ENCODE data around the gene PIK3CB. TPM values are rescaled to one million over a fixed set of nuclear protein-coding genes. Genes with fewer than 3 reads are reported as not detected.

Gene PIK3CB
- polyA plus RNA-seq, 1 donor from 2014 or later = 11.5 TPM

DNA sequence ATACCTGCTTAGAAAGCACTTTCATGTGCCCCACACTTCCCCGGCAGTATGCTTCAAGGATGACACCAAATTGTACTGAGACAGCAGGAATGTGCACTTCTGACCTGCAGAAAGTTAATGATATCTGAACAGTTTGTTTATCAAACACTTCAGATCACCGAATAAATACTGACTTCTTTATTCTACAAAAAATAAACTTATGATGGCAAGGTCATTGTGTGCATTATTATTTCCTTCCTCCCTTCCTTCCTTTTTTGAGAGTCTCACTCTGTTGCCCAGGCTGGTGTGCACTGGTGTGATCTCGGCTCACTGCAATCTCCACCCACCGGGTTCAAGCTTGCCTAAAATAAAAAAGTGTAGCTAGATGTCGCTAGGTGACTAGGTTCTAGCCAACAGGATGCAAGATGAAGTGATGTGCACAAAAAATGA, 145.8 kb downstream of the PIK3CB start:
- H3F3A ChIP-seq (ENCODE audit: insufficient read depth, low read length, poor library complexity, severe bottlenecking) = no peaks in the 10 kb centered on the region
- no peak overlapping the region for H2AFZ ChIP-seq (ENCODE audit: low read depth, low read length)
- H3K9me2 ChIP-seq (ENCODE audit: insufficient read depth, low read length) = no peaks in the 10 kb centered on the region
- H3K9ac ChIP-seq (ENCODE audit: low read length) = no peak overlapping the region
- no peaks in the 10 kb centered on the region for H3K27me3 ChIP-seq (ENCODE audit: insufficient read depth, low read depth, low read length)
- no peak overlapping the region for H3K27ac ChIP-seq (ENCODE audit: low read length)
- no peaks in the 10 kb centered on the region for H3K9me3 ChIP-seq (ENCODE audit: low read length)
- H4K20me1 ChIP-seq (ENCODE audit: insufficient read depth) = no peaks in the 10 kb centered on the region
- no peaks in the 10 kb centered on the region for H3K79me2 ChIP-seq (replicated peaks; ENCODE audit: insufficient read depth, low read length)
- no peak overlapping the region for H3K4me3 ChIP-seq (ENCODE audit: low read length)
- TF ChIP-seq TAF1 (IDR thresholded peaks at IDR 0.05; ENCODE audit: low read depth) (no peak), REST (IDR thresholded peaks at IDR 0.05; ENCODE audit: borderline replicate concordance) (no peak), RAD21 (conservative IDR thresholded peaks at IDR 0.05) (no peak), MXI1 (conservative IDR thresholded peaks at IDR 0.05; ENCODE audit: poor library complexity, severe bottlenecking) (no peak), CTCF (IDR thresholded peaks at IDR 0.05; ENCODE audit: poor library complexity, severe bottlenecking) (no peak), EP300 (conservative IDR thresholded peaks at IDR 0.05; ENCODE audit: poor library complexity, severe bottlenecking) (no peak), POLR2AphosphoS5 (IDR thresholded peaks at IDR 0.05) (no peak), SMC3 (conservative IDR thresholded peaks at IDR 0.05; ENCODE audit: poor library complexity) (no peak), EZH2 (IDR thresholded peaks at IDR 0.05; ENCODE audit: borderline replicate concordance, insufficient read depth, low read length, poor library complexity, severe bottlenecking) (no peak)
- H3K36me3 ChIP-seq (ENCODE audit: insufficient read depth, low read length) = no peaks in the 10 kb centered on the region
- H3K4me2 ChIP-seq (ENCODE audit: low read length) = no peak overlapping the region

- Histone ChIP-seq H3K9me2 (ENCODE audit: insufficient read depth, low read length) (no peaks in the 10 kb centered on the region), H3K27ac (ENCODE audit: low read length) (no peak overlapping the region), H3F3A (ENCODE audit: insufficient read depth, low read length, poor library complexity, severe bottlenecking) (no peaks in the 10 kb centered on the region), H3K27me3 (ENCODE audit: insufficient read depth, low read depth, low read length) (no peaks in the 10 kb centered on the region), H3K9me3 (ENCODE audit: low read length) (no peaks in the 10 kb centered on the region), H2AFZ (ENCODE audit: low read depth, low read length) (no peak overlapping the region), H3K79me2 (replicated peaks; ENCODE audit: insufficient read depth, low read length) (no peaks in the 10 kb centered on the region), H3K4me3 (ENCODE audit: low read length) (no peak overlapping the region), H3K4me2 (ENCODE audit: low read length) (no peak overlapping the region), H3K9ac (ENCODE audit: low read length) (no peak overlapping the region), H3K36me3 (ENCODE audit: insufficient read depth, low read length) (no peaks in the 10 kb centered on the region), H4K20me1 (ENCODE audit: insufficient read depth) (no peaks in the 10 kb centered on the region)
- no peak for TF ChIP-seq SMC3 (conservative IDR thresholded peaks at IDR 0.05; ENCODE audit: poor library complexity)
- TF ChIP-seq POLR2AphosphoS5 (IDR thresholded peaks at IDR 0.05) = no peak
- no peak for TF ChIP-seq EP300 (conservative IDR thresholded peaks at IDR 0.05; ENCODE audit: poor library complexity, severe bottlenecking)
- no peak for TF ChIP-seq RAD21 (conservative IDR thresholded peaks at IDR 0.05)
- no peak for TF ChIP-seq CTCF (IDR thresholded peaks at IDR 0.05; ENCODE audit: poor library complexity, severe bottlenecking)
- no peak for TF ChIP-seq EZH2 (IDR thresholded peaks at IDR 0.05; ENCODE audit: borderline replicate concordance, insufficient read depth, low read length, poor library complexity, severe bottlenecking)
- no peak for TF ChIP-seq TAF1 (IDR thresholded peaks at IDR 0.05; ENCODE audit: low read depth)
- no peak for TF ChIP-seq REST (IDR thresholded peaks at IDR 0.05; ENCODE audit: borderline replicate concordance)
- TF ChIP-seq MXI1 (conservative IDR thresholded peaks at IDR 0.05; ENCODE audit: poor library complexity, severe bottlenecking) = no peak
These were observed 147.5 kb downstream of the PIK3CB start for GRCh38 chr3:138687236-138687635.
